ENCODE data around the gene KRIT1.

DNA sequence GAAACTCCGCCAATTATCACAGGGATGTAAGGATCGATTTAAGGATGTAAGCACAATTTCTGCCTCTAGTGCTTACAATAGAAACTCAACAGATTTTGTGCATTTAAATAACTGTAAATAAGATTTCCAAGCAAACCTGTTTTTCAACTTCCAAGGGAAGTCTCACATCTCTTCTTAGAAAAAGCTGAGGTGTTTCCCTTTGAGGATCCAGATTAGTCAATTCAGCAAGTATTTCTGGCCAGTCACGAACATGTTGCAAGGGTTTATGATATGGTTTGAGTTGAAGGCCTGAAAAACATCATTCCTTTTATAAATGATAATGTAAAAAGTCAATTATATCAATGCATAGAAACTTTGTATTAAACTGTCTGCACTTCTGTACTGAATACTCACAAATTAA is 23.9 kb downstream of the KRIT1 start:
- TF ChIP-seq, protein P1, sequence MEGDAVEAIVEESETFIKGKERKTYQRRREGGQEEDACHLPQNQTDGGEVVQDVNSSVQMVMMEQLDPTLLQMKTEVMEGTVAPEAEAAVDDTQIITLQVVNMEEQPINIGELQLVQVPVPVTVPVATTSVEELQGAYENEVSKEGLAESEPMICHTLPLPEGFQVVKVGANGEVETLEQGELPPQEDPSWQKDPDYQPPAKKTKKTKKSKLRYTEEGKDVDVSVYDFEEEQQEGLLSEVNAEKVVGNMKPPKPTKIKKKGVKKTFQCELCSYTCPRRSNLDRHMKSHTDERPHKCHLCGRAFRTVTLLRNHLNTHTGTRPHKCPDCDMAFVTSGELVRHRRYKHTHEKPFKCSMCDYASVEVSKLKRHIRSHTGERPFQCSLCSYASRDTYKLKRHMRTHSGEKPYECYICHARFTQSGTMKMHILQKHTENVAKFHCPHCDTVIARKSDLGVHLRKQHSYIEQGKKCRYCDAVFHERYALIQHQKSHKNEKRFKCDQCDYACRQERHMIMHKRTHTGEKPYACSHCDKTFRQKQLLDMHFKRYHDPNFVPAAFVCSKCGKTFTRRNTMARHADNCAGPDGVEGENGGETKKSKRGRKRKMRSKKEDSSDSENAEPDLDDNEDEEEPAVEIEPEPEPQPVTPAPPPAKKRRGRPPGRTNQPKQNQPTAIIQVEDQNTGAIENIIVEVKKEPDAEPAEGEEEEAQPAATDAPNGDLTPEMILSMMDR (conservative IDR thresholded peaks at IDR 0.05 in 1 of 2, IDR thresholded peaks at IDR 0.05 in 1 of 2; ENCODE audit: low read depth in 1 of 2, low read length in 2 of 2), result no peak
- TF ChIP-seq EZH2 (IDR thresholded peaks at IDR 0.05; ENCODE audit: low read length, missing control alignments), result no peak
